ENCODE data around the gene HM13. TPM values are rescaled to one million over a fixed set of nuclear protein-coding genes. Genes with fewer than 3 reads are reported as not detected.

The HM13 gene
- total RNA-seq, 1 experiment from 2014 or later, result 103 TPM

- no peak for TF ChIP-seq AR (CRISPR knock-in tag; IDR thresholded peaks at IDR 0.05)
- no peak for TF ChIP-seq TCF7 (CRISPR knock-in tag; IDR thresholded peaks at IDR 0.05; ENCODE audit: low read depth)
- no peak for TF ChIP-seq MLX (CRISPR knock-in tag; IDR thresholded peaks at IDR 0.05)
- 0 out of 2 replicates have a peak, but pooled peaks have one; percentile 58 for TF ChIP-seq SOX15 (CRISPR knock-in tag; IDR thresholded peaks at IDR 0.05)
- peak; percentile 40; the same call in 1 of the 2 replicates for TF ChIP-seq JUN (CRISPR knock-in tag; IDR thresholded peaks at IDR 0.05)
- TF ChIP-seq TEAD1 (CRISPR knock-in tag; IDR thresholded peaks at IDR 0.05), result peak; percentile 83
- TF ChIP-seq SMAD3 (CRISPR knock-in tag; IDR thresholded peaks at IDR 0.05; ENCODE audit: borderline replicate concordance), result no peak
Measured at GRCh38 chr20:31572701-31573554, 58.7 kb downstream of the HM13 start (continued).

- DNase-seq (ENCODE audit: low spot score) (no peak), ATAC-seq (no peak)
- H3K9me3 Mint-ChIP-seq, result no peaks in the 10 kb centered on the region
- peaks cover 55% of the 10 kb centered on the region for H3K4me1 Mint-ChIP-seq
- CTCF ChIA-PET, result interaction anchor here (0.9 to 15.0 kb wide), 9 partner anchors 12 to 150 kb away, joined by 4 to 927 read pairs (median 11); partner anchors contain the start of genes BCL2L1 and ID1
- peaks cover 9% of the 10 kb centered on the region for H3K36me3 Mint-ChIP-seq
- POLR2A ChIA-PET, result interaction anchor here (0.6 to 5.2 kb wide), 10 partner anchors 11 to 150 kb away, joined by 4 to 73 read pairs (median 10); partner anchors contain the start of gene ID1
- peak overlapping the region; percentile 93 for H3K27ac Mint-ChIP-seq
- H3K4me3 Mint-ChIP-seq, result peak overlapping the region; percentile 83
- H3K27me3 Mint-ChIP-seq (ENCODE audit: low read depth), result no peaks in the 10 kb centered on the region; the same call in 1 of the 2 replicates
- TF ChIP-seq FOXP4 (CRISPR knock-in tag; IDR thresholded peaks at IDR 0.05), result no peak
- TF ChIP-seq, protein P1, sequence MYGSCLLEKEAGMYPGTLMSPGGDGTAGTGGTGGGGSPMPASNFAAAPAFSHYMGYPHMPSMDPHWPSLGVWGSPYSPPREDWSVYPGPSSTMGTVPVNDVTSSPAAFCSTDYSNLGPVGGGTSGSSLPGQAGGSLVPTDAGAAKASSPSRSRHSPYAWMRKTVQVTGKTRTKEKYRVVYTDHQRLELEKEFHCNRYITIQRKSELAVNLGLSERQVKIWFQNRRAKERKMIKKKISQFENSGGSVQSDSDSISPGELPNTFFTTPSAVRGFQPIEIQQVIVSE (CRISPR knock-in tag; IDR thresholded peaks at IDR 0.05; ENCODE audit: borderline replicate concordance), result no peak
- TF ChIP-seq ZNF232 (CRISPR knock-in tag; IDR thresholded peaks at IDR 0.05), result no peak
- TF ChIP-seq ZNF416 (CRISPR knock-in tag; IDR thresholded peaks at IDR 0.05), result no peak
- TF ChIP-seq GTF2I (CRISPR knock-in tag; conservative IDR thresholded peaks at IDR 0.05), result no peak
- TF ChIP-seq ELF4 (CRISPR knock-in tag; IDR thresholded peaks at IDR 0.05; ENCODE audit: low read depth), result no peak
- no peak for TF ChIP-seq FOXK1 (CRISPR knock-in tag; IDR thresholded peaks at IDR 0.05)
- TF ChIP-seq ZNF281 (CRISPR knock-in tag; IDR thresholded peaks at IDR 0.05), result no peak
- no peak for TF ChIP-seq JUN (CRISPR knock-in tag; IDR thresholded peaks at IDR 0.05)
- TF ChIP-seq, protein P2, sequence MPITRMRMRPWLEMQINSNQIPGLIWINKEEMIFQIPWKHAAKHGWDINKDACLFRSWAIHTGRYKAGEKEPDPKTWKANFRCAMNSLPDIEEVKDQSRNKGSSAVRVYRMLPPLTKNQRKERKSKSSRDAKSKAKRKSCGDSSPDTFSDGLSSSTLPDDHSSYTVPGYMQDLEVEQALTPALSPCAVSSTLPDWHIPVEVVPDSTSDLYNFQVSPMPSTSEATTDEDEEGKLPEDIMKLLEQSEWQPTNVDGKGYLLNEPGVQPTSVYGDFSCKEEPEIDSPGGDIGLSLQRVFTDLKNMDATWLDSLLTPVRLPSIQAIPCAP (CRISPR knock-in tag; IDR thresholded peaks at IDR 0.05), result no peak
- TF ChIP-seq ESRRA (CRISPR knock-in tag; IDR thresholded peaks at IDR 0.05; ENCODE audit: borderline replicate concordance), result no peak
- no peak for TF ChIP-seq AR (CRISPR knock-in tag; IDR thresholded peaks at IDR 0.05)
- TF ChIP-seq MYBL2 (CRISPR knock-in tag; IDR thresholded peaks at IDR 0.05), result no peak
- no peak for TF ChIP-seq ZNF138 (CRISPR knock-in tag; conservative IDR thresholded peaks at IDR 0.05)
- no peak for TF ChIP-seq ZNF263 (CRISPR knock-in tag; IDR thresholded peaks at IDR 0.05; ENCODE audit: low read depth)
Measured at GRCh38 chr20:31573555-31574321, 59.5 kb downstream of the HM13 start.

Measured in WTC11 (cell line).